ENCODE data around the gene CLIC5. TPM values are rescaled to one million over a fixed set of nuclear protein-coding genes. Genes with fewer than 3 reads are reported as not detected.

Gene CLIC5
- total RNA-seq, 1 experiment from 2014 or later, result 0.20 TPM

GRCh38 chr6:46044881-46045617 is 29.4 kb upstream of the CLIC5 start:
- H3K56ac ChIP-seq (ENCODE audit: insufficient read length, low read depth, low read length), result no peak overlapping the region
- H3K4me1 ChIP-seq (ENCODE audit: insufficient read depth, low read length), result no peaks in the 10 kb centered on the region; the same call in 1 of the 2 replicates
- no peaks in the 10 kb centered on the region for H3K9me3 ChIP-seq (ENCODE audit: control insufficient read depth, low read depth, low read length)
- H2BK120ac ChIP-seq (ENCODE audit: low read depth, low read length, poor library complexity, severe bottlenecking), result no peak overlapping the region
- no peaks in the 10 kb centered on the region for H3K23me2 ChIP-seq (ENCODE audit: insufficient read length, low read depth, low read length, poor library complexity, severe bottlenecking)
- H3K23ac ChIP-seq (ENCODE audit: insufficient read length, low read depth, low read length), result no peak overlapping the region
- no peaks in the 10 kb centered on the region for H4K20me1 ChIP-seq (ENCODE audit: control insufficient read depth, insufficient read depth, insufficient read length)
- no peak overlapping the region for H2BK12ac ChIP-seq (ENCODE audit: insufficient read length, low read depth, low read length)
- no peak overlapping the region for H3K4me2 ChIP-seq (ENCODE audit: insufficient read depth, insufficient read length, low read length)
- H2BK5ac ChIP-seq (ENCODE audit: insufficient read length, low read length), result no peak overlapping the region
- Mint-ChIP-seq H3K9me3 (no peaks in the 10 kb centered on the region), H3K36me3 (ENCODE audit: insufficient read depth in 1 of 3, low read depth in 3 of 3) (no peaks in the 10 kb centered on the region; a peak in 1 of 7 replicates), H3K4me1 (peaks cover 21 to 22% of the 10 kb centered on the region in 2 experiments), H3K27ac (no peak overlapping the region; a peak in 1 of 7 replicates), H3K4me3 (no peak overlapping the region), H3K27me3 (ENCODE audit: low read depth) (no peaks in the 10 kb centered on the region)
- H3K9ac ChIP-seq (ENCODE audit: extremely low read depth, insufficient read length, low read length), result no peak overlapping the region
- H3K14ac ChIP-seq (ENCODE audit: insufficient read depth, low read length), result no peak overlapping the region
- WGBS (ENCODE audit: extremely low coverage, insufficient read length, low lambda C conversion rate), result no CpG with 5 or more reads among the region's 5 CpGs
- H2AFZ ChIP-seq (ENCODE audit: low read length), result no peak overlapping the region
- no peaks in the 10 kb centered on the region for H3K79me1 ChIP-seq (ENCODE audit: insufficient read depth, low read depth, low read length, poor library complexity, severe bottlenecking)
- no peak overlapping the region for H4K5ac ChIP-seq (ENCODE audit: insufficient read length, low read depth, low read length)
- H2BK15ac ChIP-seq (ENCODE audit: low read depth, low read length), result no peak overlapping the region
- no peak overlapping the region for H3K27ac ChIP-seq (ENCODE audit: insufficient read length, low read depth, low read length)
- H3T11ph ChIP-seq (ENCODE audit: low read length), result no peak overlapping the region
- no peak overlapping the region for H4K91ac ChIP-seq (ENCODE audit: insufficient read length, low read depth, low read length)
- H3K79me2 ChIP-seq (ENCODE audit: insufficient read depth, low read length), result no peaks in the 10 kb centered on the region
- H3K4ac ChIP-seq (ENCODE audit: low read depth, low read length), result no peak overlapping the region
- DNase-seq, result no peak
- H4K8ac ChIP-seq (replicated peaks; ENCODE audit: insufficient read length, low read depth, low read length), result no peak overlapping the region
- no peak overlapping the region for H2BK20ac ChIP-seq (ENCODE audit: low read depth, low read length, poor library complexity, severe bottlenecking)
- H3K27me3 ChIP-seq (ENCODE audit: insufficient read depth, low read length), result no peaks in the 10 kb centered on the region
- no peak for TF ChIP-seq CTCF (conservative IDR thresholded peaks at IDR 0.05)
- no peak overlapping the region for H2AK5ac ChIP-seq (ENCODE audit: insufficient read length, low read length)
- no peak overlapping the region for H3K18ac ChIP-seq (ENCODE audit: insufficient read length, low read depth, low read length)

Measured in H9 (cell line).